Measurements from ENCODE around the gene AMY2A. TPM values are rescaled to one million over a fixed set of nuclear protein-coding genes. Genes with fewer than 3 reads are reported as not detected.
"Not testable (repeated sequence)": the region's sequence is repeated elsewhere in the genome, so short reads cannot be mapped to it uniquely, and the experiment has no call there.

AMY2A gene
- total RNA-seq (not detected), polyA plus RNA-seq (0.34 TPM)
- long read RNA-seq, donor 1 = 0 reads
- long read RNA-seq, donor 2 = 0 reads
- long read RNA-seq, donor 3 = 0 reads
- long read RNA-seq, donor 4 = 0 reads
- long read RNA-seq, donor 5 = 0 reads
- long read RNA-seq, donor 6 = 0 reads
- long read RNA-seq, donor 7 = 0 reads
- long read RNA-seq, donor 8 = 0 reads
- long read RNA-seq, donor 9 = 0 reads
- long read RNA-seq, donor 10 = 0 reads

- DNase-seq (ENCODE audit: low read depth in 6 of 9, low spot score in 9 of 9); H3K9me3 ChIP-seq (ENCODE audit: control insufficient read depth in 2 of 2, insufficient read depth in 1 of 2, low read length in 1 of 2); H3K27ac ChIP-seq (ENCODE audit: low read depth in 1 of 2, low read length in 1 of 2); H3K36me3 ChIP-seq (ENCODE audit: control insufficient read depth in 2 of 2, insufficient read depth in 2 of 2, low read length in 1 of 2); H3K4me1 ChIP-seq (ENCODE audit: control insufficient read depth in 2 of 2, insufficient read depth in 2 of 2, low read length in 2 of 2); H3K27me3 ChIP-seq (ENCODE audit: control insufficient read depth in 2 of 2, insufficient read depth in 1 of 2, low read length in 1 of 2); H3K4me3 ChIP-seq (ENCODE audit: low read length in 2 of 2): not testable (repeated sequence)
- WGBS = 92% methylated on average over 3 of the region's 3 CpGs
Measured at GRCh38 chr1:103616994-103617477, at the start of gene AMY2A. TSS of gene AMY2A (plus strand) at chr1:103617427. CDS start at chr1:103617441, 14 bp downstream.

GRCh38 chr1:103569493-103569892 is 47.7 kb upstream of the AMY2A start:
- Histone ChIP-seq H3K36me3 (ENCODE audit: control insufficient read depth in 2 of 2, insufficient read depth in 2 of 2, low read length in 1 of 2) (no peaks in the 10 kb centered on the region), H3K27ac (ENCODE audit: low read depth in 1 of 2, low read length in 1 of 2) (no peak overlapping the region), H3K27me3 (ENCODE audit: control insufficient read depth in 2 of 2, insufficient read depth in 1 of 2, low read length in 1 of 2) (no peaks in the 10 kb centered on the region), H3K9me3 (ENCODE audit: control insufficient read depth in 2 of 2, insufficient read depth in 1 of 2, low read length in 1 of 2) (peaks cover 0 to 5% of the 10 kb centered on the region in 2 donors), H3K4me1 (ENCODE audit: control insufficient read depth in 2 of 2, insufficient read depth in 2 of 2, low read length in 2 of 2) (no peaks in the 10 kb centered on the region), H3K4me3 (ENCODE audit: low read length in 2 of 2) (no peak overlapping the region)
- WGBS = 98% methylated on average over 7 of the region's 7 CpGs
- no peak for DNase-seq (ENCODE audit: low read depth in 6 of 9, low spot score in 9 of 9)

GRCh38 chr1:103571289-103571688 is 45.9 kb upstream of the AMY2A start, which contains the start of gene AMY2B:
TSS of gene AMY2B (plus strand) at chr1:103571589. CDS start at chr1:103571603, 14 bp downstream.
- not testable (repeated sequence) for H3K27ac ChIP-seq (ENCODE audit: low read depth in 1 of 2, low read length in 1 of 2); H3K36me3 ChIP-seq (ENCODE audit: control insufficient read depth in 2 of 2, insufficient read depth in 2 of 2, low read length in 1 of 2); H3K9me3 ChIP-seq (ENCODE audit: control insufficient read depth in 2 of 2, insufficient read depth in 1 of 2, low read length in 1 of 2); H3K4me3 ChIP-seq (ENCODE audit: low read length in 2 of 2); H3K27me3 ChIP-seq (ENCODE audit: control insufficient read depth in 2 of 2, insufficient read depth in 1 of 2, low read length in 1 of 2); DNase-seq (ENCODE audit: low read depth in 6 of 9, low spot score in 9 of 9); H3K4me1 ChIP-seq (ENCODE audit: control insufficient read depth in 2 of 2, insufficient read depth in 2 of 2, low read length in 2 of 2)
- 100% methylated on average over 2 of the region's 2 CpGs for WGBS

- Histone ChIP-seq H3K27ac (ENCODE audit: low read depth in 1 of 2, low read length in 1 of 2) (no peak overlapping the region), H3K27me3 (ENCODE audit: control insufficient read depth in 2 of 2, insufficient read depth in 1 of 2, low read length in 1 of 2) (no peaks in the 10 kb centered on the region), H3K36me3 (ENCODE audit: control insufficient read depth in 2 of 2, insufficient read depth in 2 of 2, low read length in 1 of 2) (no peaks in the 10 kb centered on the region), H3K4me3 (ENCODE audit: low read length in 2 of 2) (no peak overlapping the region), H3K4me1 (ENCODE audit: control insufficient read depth in 2 of 2, insufficient read depth in 2 of 2, low read length in 2 of 2) (no peaks in the 10 kb centered on the region), H3K9me3 (ENCODE audit: control insufficient read depth in 2 of 2, insufficient read depth in 1 of 2, low read length in 1 of 2) (no peaks in the 10 kb centered on the region)
- DNase-seq (ENCODE audit: low read depth in 6 of 9, low spot score in 9 of 9) = no peak
Measured at GRCh38 chr1:103576065-103576464, 41.2 kb upstream of the AMY2A start.

- H3K9me3 ChIP-seq (ENCODE audit: control insufficient read depth in 2 of 2, insufficient read depth in 1 of 2, low read length in 1 of 2); H3K27me3 ChIP-seq (ENCODE audit: control insufficient read depth in 2 of 2, insufficient read depth in 1 of 2, low read length in 1 of 2); H3K27ac ChIP-seq (ENCODE audit: low read depth in 1 of 2, low read length in 1 of 2); DNase-seq (ENCODE audit: low read depth in 6 of 9, low spot score in 9 of 9); H3K36me3 ChIP-seq (ENCODE audit: control insufficient read depth in 2 of 2, insufficient read depth in 2 of 2, low read length in 1 of 2); H3K4me3 ChIP-seq (ENCODE audit: low read length in 2 of 2); H3K4me1 ChIP-seq (ENCODE audit: control insufficient read depth in 2 of 2, insufficient read depth in 2 of 2, low read length in 2 of 2): not testable (repeated sequence)
- WGBS = 99% methylated on average over 4 of the region's 5 CpGs
Measured at GRCh38 chr1:103576784-103577183, 40.4 kb upstream of the AMY2A start.

GRCh38 chr1:103582464-103582863 is 34.8 kb upstream of the AMY2A start:
- no peak for DNase-seq (ENCODE audit: low read depth in 6 of 9, low spot score in 9 of 9)
- no peak overlapping the region for H3K27ac ChIP-seq (ENCODE audit: low read depth in 1 of 2, low read length in 1 of 2)
- no peak overlapping the region for H3K4me3 ChIP-seq (ENCODE audit: low read length in 2 of 2)
- H3K9me3 ChIP-seq (ENCODE audit: control insufficient read depth in 2 of 2, insufficient read depth in 1 of 2, low read length in 1 of 2) = peaks cover 0 to 3% of the 10 kb centered on the region in 2 donors
- H3K36me3 ChIP-seq (ENCODE audit: control insufficient read depth in 2 of 2, insufficient read depth in 2 of 2, low read length in 1 of 2) = no peaks in the 10 kb centered on the region
- 99% methylated on average over 1 of the region's 1 CpG for WGBS
- no peaks in the 10 kb centered on the region for H3K4me1 ChIP-seq (ENCODE audit: control insufficient read depth in 2 of 2, insufficient read depth in 2 of 2, low read length in 2 of 2)
- H3K27me3 ChIP-seq (ENCODE audit: control insufficient read depth in 2 of 2, insufficient read depth in 1 of 2, low read length in 1 of 2) = no peaks in the 10 kb centered on the region

- H3K9me3 ChIP-seq (ENCODE audit: control insufficient read depth in 2 of 2, insufficient read depth in 1 of 2, low read length in 1 of 2) = peaks cover 0 to 11% of the 10 kb centered on the region in 2 donors
- H3K4me3 ChIP-seq (ENCODE audit: low read length in 2 of 2) = no peak overlapping the region
- DNase-seq (ENCODE audit: low read depth in 6 of 9, low spot score in 9 of 9) = no peak
- H3K27ac ChIP-seq (ENCODE audit: low read depth in 1 of 2, low read length in 1 of 2) = no peak overlapping the region
- no peaks in the 10 kb centered on the region for H3K4me1 ChIP-seq (ENCODE audit: control insufficient read depth in 2 of 2, insufficient read depth in 2 of 2, low read length in 2 of 2)
- no peaks in the 10 kb centered on the region for H3K36me3 ChIP-seq (ENCODE audit: control insufficient read depth in 2 of 2, insufficient read depth in 2 of 2, low read length in 1 of 2)
- H3K27me3 ChIP-seq (ENCODE audit: control insufficient read depth in 2 of 2, insufficient read depth in 1 of 2, low read length in 1 of 2) = no peaks in the 10 kb centered on the region
- WGBS = 95% methylated on average over 3 of the region's 3 CpGs
Measured at GRCh38 chr1:103583887-103584286, 33.3 kb upstream of the AMY2A start.

GRCh38 chr1:103584537-103584936 is 32.7 kb upstream of the AMY2A start:
- Histone ChIP-seq H3K27me3 (ENCODE audit: control insufficient read depth in 2 of 2, insufficient read depth in 1 of 2, low read length in 1 of 2) (no peaks in the 10 kb centered on the region), H3K4me1 (ENCODE audit: control insufficient read depth in 2 of 2, insufficient read depth in 2 of 2, low read length in 2 of 2) (no peaks in the 10 kb centered on the region), H3K36me3 (ENCODE audit: control insufficient read depth in 2 of 2, insufficient read depth in 2 of 2, low read length in 1 of 2) (no peaks in the 10 kb centered on the region), H3K27ac (ENCODE audit: low read depth in 1 of 2, low read length in 1 of 2) (no peak overlapping the region), H3K4me3 (ENCODE audit: low read length in 2 of 2) (no peak overlapping the region), H3K9me3 (ENCODE audit: control insufficient read depth in 2 of 2, insufficient read depth in 1 of 2, low read length in 1 of 2) (peaks cover 0 to 11% of the 10 kb centered on the region in 2 donors)
- 91% methylated on average over 2 of the region's 2 CpGs for WGBS
- DNase-seq (ENCODE audit: low read depth in 6 of 9, low spot score in 9 of 9) = no peak

GRCh38 chr1:103602740-103603139 is 14.5 kb upstream of the AMY2A start:
- not testable (repeated sequence) for H3K36me3 ChIP-seq (ENCODE audit: control insufficient read depth in 2 of 2, insufficient read depth in 2 of 2, low read length in 1 of 2); H3K27me3 ChIP-seq (ENCODE audit: control insufficient read depth in 2 of 2, insufficient read depth in 1 of 2, low read length in 1 of 2); DNase-seq (ENCODE audit: low read depth in 6 of 9, low spot score in 9 of 9); H3K9me3 ChIP-seq (ENCODE audit: control insufficient read depth in 2 of 2, insufficient read depth in 1 of 2, low read length in 1 of 2); H3K27ac ChIP-seq (ENCODE audit: low read depth in 1 of 2, low read length in 1 of 2); H3K4me3 ChIP-seq (ENCODE audit: low read length in 2 of 2); H3K4me1 ChIP-seq (ENCODE audit: control insufficient read depth in 2 of 2, insufficient read depth in 2 of 2, low read length in 2 of 2)
- WGBS = no CpG with 5 or more reads among the region's 3 CpGs

All from thymus (tissue), 14 donors.